K562 treated with DMSO at 1 percent for 48 hours (cell line): ENCODE data around the gene TMOD4. TPM values are rescaled to one million over a fixed set of nuclear protein-coding genes. Genes with fewer than 3 reads are reported as not detected.

Source experiments
- total RNA-seq: library from RNA; unstranded; fragments of 300-600 nt; gene quantifications from 2 replicates; pipeline ENCODE4 v1.2.3, GENCODE V29; 2022; ENCODE audit warnings: low replicate concordance; ENCODE audit errors: extremely low read depth

The TMOD4 gene
- not detected in 2 replicates for total RNA-seq

DNA sequence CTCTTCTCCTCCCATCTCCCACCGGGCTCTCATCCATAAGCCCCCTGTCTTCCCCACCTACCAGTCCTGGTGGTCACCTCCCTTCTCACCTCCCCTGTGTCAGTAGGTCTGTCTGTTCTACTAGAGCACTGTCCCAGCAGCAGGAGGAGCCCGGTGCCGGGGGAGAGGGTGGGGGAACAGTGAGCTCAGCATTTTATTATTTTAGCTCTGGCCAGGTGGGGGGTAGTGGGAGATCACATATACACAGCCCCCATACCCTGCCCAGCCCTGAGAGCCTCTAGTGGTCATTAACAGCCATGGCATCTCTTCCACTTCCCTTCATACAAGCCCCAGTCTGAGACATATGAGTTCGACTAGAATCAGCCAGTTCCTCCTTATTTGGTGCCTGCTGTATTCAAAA lies at the start of gene TMOD4:
Gene TMOD4 (minus strand): TSS at position 119 of the 400 bp plus-strand sequence. CDS start 1,106 bp downstream, outside the sequence.

DNA sequence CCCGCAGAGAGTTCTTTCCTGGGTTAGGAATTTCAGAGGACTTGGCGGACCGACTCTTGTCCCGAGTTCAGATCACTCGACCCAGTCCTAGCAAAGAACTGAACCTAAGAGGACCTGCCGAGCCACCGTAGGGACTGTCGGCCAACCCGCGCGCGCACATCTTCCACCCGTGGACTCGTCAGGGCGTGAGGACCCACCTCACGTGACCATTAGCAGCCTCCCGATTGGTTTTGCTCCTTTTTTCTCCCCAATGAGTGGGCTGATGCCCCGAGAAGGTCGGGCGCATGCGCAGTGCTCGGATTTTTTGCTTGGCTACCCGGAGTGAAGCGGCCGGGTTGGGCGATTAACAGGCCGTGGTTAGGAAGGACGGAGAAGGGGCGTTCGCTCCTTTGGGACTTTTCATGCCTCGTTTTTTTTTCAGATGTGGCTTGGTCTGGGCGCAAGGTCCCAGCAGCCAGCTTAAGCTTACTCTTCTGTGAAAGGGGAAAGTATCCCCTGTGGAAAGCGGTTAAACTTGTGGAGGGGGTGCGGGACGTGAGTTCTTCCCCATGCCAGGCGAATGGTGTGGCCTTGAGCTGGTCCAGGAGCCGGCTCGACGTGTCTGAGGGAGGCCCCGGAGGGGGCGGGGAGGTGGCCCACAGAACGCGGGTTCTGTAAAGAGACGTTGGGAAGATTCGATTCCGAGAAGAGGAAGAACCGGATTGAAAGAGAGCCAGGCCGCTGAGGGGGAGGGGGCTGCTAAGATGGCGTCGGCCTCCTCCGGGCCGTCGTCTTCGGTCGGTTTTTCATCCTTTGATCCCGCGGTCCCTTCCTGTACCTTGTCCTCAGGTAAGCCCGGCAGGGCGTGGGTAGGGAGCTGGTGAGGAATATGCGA lies 22.7 kb upstream of the TMOD4 start, which contains the start of gene PIP5K1A:
Gene PIP5K1A (plus strand): TSS at position 299 of the 874 bp plus-strand sequence. CDS start 445 bp downstream, at position 744.

DNA sequence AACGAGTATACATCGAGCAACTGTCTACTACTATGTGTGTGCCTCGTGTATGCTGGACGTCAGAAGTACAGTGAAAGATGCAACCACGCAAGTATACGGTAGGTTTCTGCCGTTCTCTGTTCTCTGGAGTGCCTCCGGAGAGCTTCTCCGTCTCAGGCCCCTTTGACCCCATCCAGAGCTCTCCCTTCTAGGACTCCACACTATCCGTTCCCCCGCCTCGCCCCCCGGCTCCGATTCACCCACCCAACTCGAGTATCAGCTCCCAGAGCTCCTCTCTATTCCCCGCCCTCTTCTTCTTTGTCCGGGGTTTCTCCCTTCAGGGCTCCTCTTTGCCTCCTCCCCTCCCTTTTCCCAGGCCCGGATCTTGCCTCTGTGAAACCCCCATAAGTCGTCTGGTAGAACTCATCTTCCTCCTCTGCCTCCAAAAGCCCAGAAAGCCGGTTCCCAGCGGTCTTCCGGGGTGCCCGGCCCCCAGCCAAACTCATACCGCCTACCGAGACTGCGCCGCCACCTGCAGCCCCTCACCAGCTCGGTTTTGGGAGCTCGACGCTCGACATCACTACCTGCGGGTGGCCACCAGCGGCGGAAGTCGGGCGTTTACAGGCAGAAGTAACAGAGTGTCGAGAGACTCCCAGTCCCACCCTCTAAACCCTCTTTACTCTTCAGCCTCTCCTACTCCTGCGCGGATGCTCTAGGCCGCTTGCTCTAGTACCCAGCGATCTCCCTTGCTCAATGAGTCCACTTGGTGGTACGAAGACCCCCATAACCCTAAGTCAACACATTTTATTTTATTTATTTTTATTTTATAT lies 14.1 kb upstream of the TMOD4 start, which contains the start of gene VPS72:
Gene VPS72 (minus strand): TSS at position 561 of the 809 bp plus-strand sequence. CDS start 76 bp downstream, at position 485.

DNA sequence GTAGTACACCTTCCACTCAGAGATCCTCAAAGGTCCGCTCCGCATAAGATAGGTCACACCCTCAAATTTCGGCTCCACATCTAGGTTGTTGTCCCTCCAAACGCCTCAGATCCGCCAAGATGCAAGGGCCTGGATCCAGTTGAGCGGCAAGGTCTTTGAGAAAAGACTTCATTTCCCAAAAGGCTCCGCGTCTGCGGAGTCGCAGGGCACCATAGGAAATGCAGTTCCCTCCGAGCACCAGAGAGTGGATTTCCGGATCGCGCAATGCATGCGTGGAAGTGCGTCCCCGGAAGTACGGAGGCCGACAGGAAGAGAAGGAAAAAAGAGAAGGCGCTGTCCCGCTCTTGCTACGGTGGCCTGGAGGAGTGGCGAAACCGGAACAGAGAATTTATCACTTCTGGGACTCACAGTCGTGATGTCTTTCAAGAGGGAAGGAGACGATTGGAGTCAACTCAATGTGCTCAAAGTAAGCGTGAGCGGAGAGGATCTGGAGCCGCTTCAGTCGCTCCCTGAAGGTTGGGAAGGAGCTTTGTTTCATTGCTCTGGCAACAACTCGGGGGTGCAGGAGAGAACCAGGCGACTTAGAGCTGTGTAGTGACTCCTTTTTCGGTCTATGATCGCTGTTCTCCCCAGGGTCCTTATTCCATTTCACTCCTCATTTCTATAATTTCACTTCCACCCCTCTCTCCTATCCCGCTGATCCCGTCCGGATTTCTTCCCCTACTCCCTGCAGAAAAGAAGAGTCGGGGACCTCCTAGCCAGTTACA lies 9.9 kb downstream of the TMOD4 start, which contains the start of the genes LYSMD1 and SCNM1:
Gene LYSMD1 (minus strand): TSS at position 165 of the 767 bp plus-strand sequence. CDS start 644 bp downstream, outside the sequence.
Gene SCNM1 (plus strand): TSS at position 407 of the 767 bp plus-strand sequence. CDS start 9 bp downstream, at position 416.

DNA sequence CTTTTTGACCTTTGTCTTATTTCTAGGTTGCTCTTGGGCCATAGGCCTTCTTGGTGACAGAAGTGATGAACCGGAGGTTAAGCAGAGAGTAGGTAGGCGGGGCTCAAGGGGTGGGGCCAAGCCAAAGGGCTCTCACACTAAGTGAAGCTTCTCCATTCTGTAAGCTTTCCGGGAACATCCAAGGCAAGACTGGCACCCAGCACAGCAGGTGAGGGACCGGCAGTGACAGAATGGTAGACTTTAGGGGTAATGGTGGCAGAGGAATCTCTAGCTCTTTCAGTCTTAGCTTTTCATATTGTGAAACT lies 19.3 kb downstream of the TMOD4 start, which contains the start of gene TNFAIP8L2:
Gene TNFAIP8L2 (plus strand): TSS at position 135 of the 305 bp plus-strand sequence. CDS start 2,049 bp downstream, outside the sequence.

DNA sequence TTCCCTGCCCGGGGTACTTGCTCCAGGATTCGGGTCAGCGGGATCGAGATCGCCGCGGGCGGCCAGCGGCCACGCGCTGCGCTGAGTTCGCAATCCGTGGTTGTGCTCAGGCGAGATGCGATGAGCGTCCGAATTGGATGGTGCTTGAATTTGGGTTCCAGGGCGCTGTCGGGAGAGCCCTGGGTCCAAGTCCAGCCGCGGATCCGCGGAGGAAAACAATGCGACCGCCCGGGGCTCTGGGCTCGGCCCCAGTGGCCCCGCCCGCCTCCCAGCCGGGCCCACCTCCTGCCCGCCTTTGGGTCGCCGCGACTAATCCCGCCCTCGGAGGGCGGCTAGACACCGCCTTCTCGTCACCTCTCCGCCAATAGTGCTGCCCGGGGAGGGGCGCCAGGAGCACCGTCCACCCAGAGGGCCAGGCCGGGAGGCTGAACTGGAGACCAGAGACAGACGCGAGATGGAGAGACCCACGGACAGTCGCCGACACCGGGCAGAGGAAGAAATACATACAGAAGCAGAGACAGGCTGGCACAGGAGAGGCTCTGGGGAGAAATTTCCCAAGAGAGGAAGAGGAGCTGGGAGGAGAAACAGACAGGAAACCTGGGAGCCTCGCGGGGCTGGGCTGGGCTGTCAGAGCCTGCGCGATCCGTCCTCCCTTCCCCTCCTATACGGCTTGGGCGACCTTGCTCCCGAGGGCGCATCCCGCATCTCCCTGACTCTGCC lies 29.2 kb downstream of the TMOD4 start, which contains the start of gene SEMA6C:
Gene SEMA6C (minus strand): TSS at position 220 of the 720 bp plus-strand sequence. CDS start 4,010 bp downstream, outside the sequence.

Other genes starting within 250 kb of the TMOD4 start
- gene SETDB1, start 249.6 kb downstream of the TMOD4 start, total RNA-seq = not detected in 2 replicates
- 153 TPM in 1 of 2 replicates, not detected in the other for gene CERS2, start 201.1 kb downstream of the TMOD4 start, total RNA-seq
- not detected in 2 replicates for gene ANXA9, start 193.7 kb downstream of the TMOD4 start, total RNA-seq
- gene MINDY1, start 169.1 kb downstream of the TMOD4 start, total RNA-seq = not detected in 2 replicates
- gene PRUNE1, start 167.5 kb downstream of the TMOD4 start, total RNA-seq = not detected in 2 replicates
- gene BNIPL, start 139.4 kb downstream of the TMOD4 start, total RNA-seq = not detected in 2 replicates
- gene C1orf56, start 128.2 kb downstream of the TMOD4 start, total RNA-seq = not detected in 2 replicates
- gene CDC42SE1, start 116.4 kb downstream of the TMOD4 start, total RNA-seq = not detected in 2 replicates
- not detected in 2 replicates for gene MLLT11, start 115.6 kb downstream of the TMOD4 start, total RNA-seq
- not detected in 2 replicates for gene GABPB2, start 105.2 kb downstream of the TMOD4 start, total RNA-seq
- not detected in 2 replicates for gene SEMA6C, start 29.4 kb downstream of the TMOD4 start, total RNA-seq
- not detected in 2 replicates for gene TNFAIP8L2, start 19.3 kb downstream of the TMOD4 start, total RNA-seq
- not detected in 2 replicates for gene LYSMD1, start 10.1 kb downstream of the TMOD4 start, total RNA-seq
- gene SCNM1, start 9.8 kb downstream of the TMOD4 start, total RNA-seq = not detected in 2 replicates
- not detected in 2 replicates for gene VPS72, start 14.2 kb upstream of the TMOD4 start, total RNA-seq
- not detected in 2 replicates for gene PIP5K1A, start 22.6 kb upstream of the TMOD4 start, total RNA-seq
- gene PSMD4, start 78.8 kb upstream of the TMOD4 start, total RNA-seq = not detected in 2 replicates
- gene ZNF687, start 106.3 kb upstream of the TMOD4 start, total RNA-seq = not detected in 2 replicates
- gene PI4KB, start 151.4 kb upstream of the TMOD4 start, total RNA-seq = not detected in 2 replicates
- gene RFX5, start 171.3 kb upstream of the TMOD4 start, total RNA-seq = not detected in 2 replicates
- gene SELENBP1, start 196.7 kb upstream of the TMOD4 start, total RNA-seq = not detected in 2 replicates
- gene PSMB4, start 223.6 kb upstream of the TMOD4 start, total RNA-seq = 1,082 TPM in 1 of 2 replicates, not detected in the other